Endothelial cell (in vitro differentiated cells): ENCODE results near the gene PRRC1. TPM values are rescaled to one million over a fixed set of nuclear protein-coding genes. Genes with fewer than 3 reads are reported as not detected.

Experiments used
- DNase-seq: peaks from one replicate; pipeline ENCODE4 v3.0.0; 2021; ENCODE audit warnings: low spot score
- H3K27ac Mint-ChIP-seq: one replicate; pipeline ENCODE4 v1.8.0; 2021; ENCODE audit warnings: mixed read lengths, inconsistent platforms; ENCODE audit not compliant: unreplicated experiment
- H3K27me3 Mint-ChIP-seq: one replicate; pipeline ENCODE4 v1.8.0; 2021; ENCODE audit warnings: mild to moderate bottlenecking, moderate library complexity, mixed read lengths, inconsistent platforms; ENCODE audit not compliant: unreplicated experiment
- H3K36me3 Mint-ChIP-seq: one replicate; pipeline ENCODE4 v1.8.0; 2021; ENCODE audit warnings: mild to moderate bottlenecking, low read depth, mixed read lengths, inconsistent platforms; ENCODE audit not compliant: unreplicated experiment
- H3K4me1 Mint-ChIP-seq: one replicate; pipeline ENCODE4 v1.8.0; 2021; ENCODE audit warnings: mild to moderate bottlenecking, mixed read lengths, inconsistent platforms; ENCODE audit not compliant: unreplicated experiment
- H3K4me3 Mint-ChIP-seq: one replicate; pipeline ENCODE4 v1.8.0; 2021; ENCODE audit warnings: mild to moderate bottlenecking, mixed read lengths, inconsistent platforms; ENCODE audit not compliant: unreplicated experiment
- H3K9me3 Mint-ChIP-seq: one replicate; pipeline ENCODE4 v1.8.0; 2021; ENCODE audit warnings: mixed read lengths, inconsistent platforms; ENCODE audit not compliant: unreplicated experiment
- total RNA-seq: library from RNA; stranded (reverse); fragmentation: NEBNext Ultra II Directional; extraction: Animal tissue kit (Norgen Biotek cat#: 25700); gene quantifications from one replicate; pipeline ENCODE4 v1.2.1, GENCODE V29; 2021; ENCODE audit not compliant: unreplicated experiment
- TF ChIP-seq, protein P1 (sequence below): fragments of 200-600 bp; sonication (generic); IDR thresholded peaks from one replicate; pipeline ENCODE4 v1.5.0; 2021; ENCODE audit warnings: antibody characterized with exemption; ENCODE audit not compliant: unreplicated experiment

The PRRC1 gene
- total RNA-seq, 1 donor from 2014 or later, result 61.1 TPM

DNA sequence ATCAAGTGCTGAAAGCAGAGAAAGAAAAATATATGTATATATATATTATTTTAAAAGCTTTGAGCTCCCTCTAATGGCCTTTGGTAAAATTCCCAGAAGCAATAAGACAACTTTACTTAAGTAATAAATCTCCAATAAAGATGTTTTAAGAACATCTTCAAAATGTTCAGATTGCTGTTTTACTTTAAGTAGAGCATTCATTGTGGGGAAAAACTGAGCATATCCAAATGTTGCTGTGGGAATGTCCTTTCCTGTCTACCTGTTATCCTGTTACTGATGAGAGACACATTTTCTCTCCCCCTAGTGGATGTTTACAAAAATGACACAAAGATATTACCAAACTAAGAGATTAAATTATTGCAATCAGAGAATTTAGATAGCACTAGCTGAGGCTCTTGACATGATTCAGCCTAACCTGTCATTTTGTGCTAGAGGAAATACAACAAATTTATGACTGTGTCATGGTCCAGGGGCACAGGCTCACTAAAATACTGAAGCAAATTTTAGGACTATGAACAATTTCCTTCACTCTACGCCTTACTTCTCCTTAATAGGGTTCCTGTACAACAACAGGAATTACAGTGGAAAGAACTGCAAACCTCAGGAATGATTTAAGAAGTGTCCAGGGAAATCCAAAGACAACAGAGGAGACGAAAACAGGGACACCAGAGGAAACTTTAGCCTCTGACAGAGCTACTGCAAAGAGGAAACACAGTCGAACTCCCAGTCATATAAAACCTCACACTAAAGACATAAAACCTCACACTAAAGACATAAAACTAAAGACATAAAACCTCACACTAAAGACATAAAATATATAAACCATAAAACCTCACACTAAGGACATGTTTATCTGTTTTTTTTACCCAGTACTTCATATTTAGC, 24.3 kb upstream of the PRRC1 start:
- Mint-ChIP-seq H3K36me3 (no peaks in the 10 kb centered on the region), H3K27ac (peak overlapping the region; percentile 95), H3K27me3 (no peaks in the 10 kb centered on the region), H3K9me3 (no peaks in the 10 kb centered on the region), H3K4me1 (peaks cover 5% of the 10 kb centered on the region), H3K4me3 (no peak overlapping the region)
- TF ChIP-seq, protein P1, sequence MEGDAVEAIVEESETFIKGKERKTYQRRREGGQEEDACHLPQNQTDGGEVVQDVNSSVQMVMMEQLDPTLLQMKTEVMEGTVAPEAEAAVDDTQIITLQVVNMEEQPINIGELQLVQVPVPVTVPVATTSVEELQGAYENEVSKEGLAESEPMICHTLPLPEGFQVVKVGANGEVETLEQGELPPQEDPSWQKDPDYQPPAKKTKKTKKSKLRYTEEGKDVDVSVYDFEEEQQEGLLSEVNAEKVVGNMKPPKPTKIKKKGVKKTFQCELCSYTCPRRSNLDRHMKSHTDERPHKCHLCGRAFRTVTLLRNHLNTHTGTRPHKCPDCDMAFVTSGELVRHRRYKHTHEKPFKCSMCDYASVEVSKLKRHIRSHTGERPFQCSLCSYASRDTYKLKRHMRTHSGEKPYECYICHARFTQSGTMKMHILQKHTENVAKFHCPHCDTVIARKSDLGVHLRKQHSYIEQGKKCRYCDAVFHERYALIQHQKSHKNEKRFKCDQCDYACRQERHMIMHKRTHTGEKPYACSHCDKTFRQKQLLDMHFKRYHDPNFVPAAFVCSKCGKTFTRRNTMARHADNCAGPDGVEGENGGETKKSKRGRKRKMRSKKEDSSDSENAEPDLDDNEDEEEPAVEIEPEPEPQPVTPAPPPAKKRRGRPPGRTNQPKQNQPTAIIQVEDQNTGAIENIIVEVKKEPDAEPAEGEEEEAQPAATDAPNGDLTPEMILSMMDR, result peak; percentile 93
- no peak for DNase-seq

DNA sequence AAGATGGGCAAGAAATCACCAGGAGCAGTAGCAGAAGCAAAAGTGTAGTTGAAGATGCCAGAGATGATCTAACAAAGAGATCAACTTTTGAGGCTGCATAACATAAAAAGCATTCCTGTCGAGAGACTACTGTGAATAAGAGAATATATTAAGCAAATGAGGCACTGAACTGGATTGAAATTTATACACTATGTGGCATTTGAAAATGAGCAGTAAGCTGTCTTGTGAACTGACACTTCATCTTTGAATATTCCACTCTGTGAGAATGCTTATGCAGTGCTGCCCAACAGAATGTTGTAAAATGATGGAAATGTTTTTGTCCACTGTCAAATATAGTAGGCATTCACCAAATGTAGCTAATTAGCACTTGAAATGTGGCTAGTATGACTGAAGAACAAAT, 18.9 kb upstream of the PRRC1 start:
- TF ChIP-seq, protein P1, result no peak
- DNase-seq, result no peak
- H3K4me3 Mint-ChIP-seq, result no peak overlapping the region
- no peaks in the 10 kb centered on the region for H3K9me3 Mint-ChIP-seq
- H3K27me3 Mint-ChIP-seq, result no peaks in the 10 kb centered on the region
- H3K27ac Mint-ChIP-seq, result no peak overlapping the region
- H3K36me3 Mint-ChIP-seq, result no peaks in the 10 kb centered on the region
- peaks cover 2% of the 10 kb centered on the region for H3K4me1 Mint-ChIP-seq

DNA sequence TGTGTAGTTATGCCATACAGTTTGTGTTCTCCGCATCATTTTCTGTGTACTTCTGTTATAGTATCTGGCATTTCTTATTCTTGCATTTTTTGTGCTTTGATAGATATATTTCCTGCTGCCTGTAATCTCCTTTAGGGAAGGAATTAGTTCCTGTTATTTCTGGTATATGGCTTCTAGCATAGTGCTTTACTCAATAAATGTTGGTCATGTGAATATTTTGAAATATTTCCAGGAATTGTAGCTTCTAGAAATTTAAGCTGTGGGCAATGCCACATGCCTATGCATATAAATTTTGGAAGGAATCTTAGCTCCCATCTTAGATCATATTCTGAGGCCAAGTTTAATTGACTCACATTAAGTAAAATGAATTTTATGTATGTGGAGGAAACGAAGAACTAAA, 11.5 kb upstream of the PRRC1 start:
- Mint-ChIP-seq H3K36me3 (no peaks in the 10 kb centered on the region), H3K4me3 (no peak overlapping the region), H3K4me1 (peaks cover 6% of the 10 kb centered on the region), H3K27me3 (no peaks in the 10 kb centered on the region), H3K9me3 (no peaks in the 10 kb centered on the region), H3K27ac (no peak overlapping the region)
- no peak for DNase-seq
- TF ChIP-seq, protein P1, result no peak

DNA sequence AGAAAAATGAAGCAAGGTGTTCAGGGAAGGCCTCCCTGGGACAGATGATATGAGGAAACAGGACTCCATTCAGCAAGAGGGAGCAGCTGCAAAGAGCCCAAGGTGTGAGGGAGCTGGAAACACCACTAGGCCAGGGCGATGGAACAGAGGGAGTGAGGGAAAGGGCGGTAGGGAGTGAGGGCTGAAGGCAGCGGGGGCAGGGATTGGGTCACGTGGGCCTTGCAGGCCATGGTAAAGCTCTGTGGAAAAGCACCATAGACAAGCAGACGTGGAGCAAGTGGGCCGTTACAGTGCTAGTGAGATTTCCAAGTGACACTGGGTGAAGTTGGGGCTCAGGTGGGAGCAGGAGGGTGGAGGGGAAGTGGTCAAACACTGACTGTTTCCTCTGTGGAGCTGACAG, 10.8 kb upstream of the PRRC1 start:
- no peak for DNase-seq

More for the DNA sequence above, 10.8 kb upstream of the PRRC1 start:
- peaks cover 6% of the 10 kb centered on the region for H3K4me1 Mint-ChIP-seq
- no peaks in the 10 kb centered on the region for H3K36me3 Mint-ChIP-seq
- H3K27me3 Mint-ChIP-seq, result no peaks in the 10 kb centered on the region
- H3K4me3 Mint-ChIP-seq, result no peak overlapping the region
- TF ChIP-seq, protein P1, result no peak
- no peaks in the 10 kb centered on the region for H3K9me3 Mint-ChIP-seq
- no peak overlapping the region for H3K27ac Mint-ChIP-seq
